HepG2 (cell line): Measurements from ENCODE around the gene HSP90AA1. TPM values are rescaled to one million over a fixed set of nuclear protein-coding genes. Genes with fewer than 3 reads are reported as not detected.
A peak's percentile ranks its signal among the peaks of the same experiment; 100 is the strongest.

ENCODE experiments used
- ATAC-seq: fragments of 200-7000 bp; cut with Tn5 transposase; 3 replicates; pipeline ENCODE4 v1.9.1; 2020; ENCODE audit warnings: mild to moderate bottlenecking, moderate library complexity
- BruUV-seq: library from RNA; stranded (reverse); fragments of 400-500 nt; replicated peaks from 2 replicates; lab custom pipeline; 2021; lab: Mats Ljungman, UMichigan
- CTCF ChIA-PET: fragments of 300-600 bp; formaldehyde crosslinking; extraction: SDS; loops from one replicate; lab custom pipeline; 2021; ENCODE audit warnings: low total read pairs, inconsistent platforms, low intra/inter-chr PET ratio; lab: Yijun Ruan, JAX
- POLR2A ChIA-PET: fragments of 350-600 bp; sonication (Branson Sonifier 250); formaldehyde crosslinking; loops from one replicate; lab custom pipeline; 2020; ENCODE audit warnings: antibody characterized with exemption, inconsistent platforms; lab: Yijun Ruan, JAX
- DNase-seq: peaks from one replicate; pipeline ENCODE4 v3.0.0-alpha.2; 2015; ENCODE audit warnings: low spot score
- FAIRE-seq: peaks from 3 replicates; lab custom pipeline; 2011; peaks lifted over from hg19 to GRCh38; lab: Jason Lieb, UNC
- H2AFZ ChIP-seq: one replicate; pipeline ENCODE4 v1.6.1; 2011; ENCODE audit warnings: low read length, inconsistent platforms
- H3K27ac ChIP-seq: fragments of 300-600 bp; 3 replicates; pipeline ENCODE4 v1.8.0; 2011; ENCODE audit warnings: mixed run types, mild to moderate bottlenecking, mixed read lengths, low read length, inconsistent platforms; ENCODE audit not compliant: insufficient read depth; ENCODE audit errors: extremely low read length
- H3K27me3 ChIP-seq, 2 experiments: fragments of 200-600 bp in 1 of 2; 2 replicates in 1 of 2; 3 replicates in 1 of 2; pipeline versions ENCODE4 v1.6.0 to v1.8.0; 2011; ENCODE audit warnings: low read length in 2 of 2, mild to moderate bottlenecking in 2 of 2, moderate library complexity in 2 of 2, inconsistent platforms in 1 of 2; ENCODE audit not compliant: insufficient read depth in 2 of 2, control insufficient read depth in 1 of 2
- H3K36me3 ChIP-seq, 2 experiments: fragments of 200-600 bp in 1 of 2; replicated peaks in 1 of 2; 2 replicates in 1 of 2; 3 replicates in 1 of 2; pipeline versions ENCODE4 v1.5.1 to v1.8.0; 2011; ENCODE audit warnings: low read length in 2 of 2, inconsistent platforms in 1 of 2; ENCODE audit not compliant: insufficient read depth in 2 of 2, control insufficient read depth in 1 of 2
- H3K4me1 ChIP-seq: 2 replicates; pipeline ENCODE4 v1.5.1; 2012; ENCODE audit warnings: low read length, inconsistent platforms; ENCODE audit not compliant: insufficient read depth
- H3K4me2 ChIP-seq: 2 replicates; pipeline ENCODE4 v1.6.0; 2011; ENCODE audit warnings: low read depth, low read length, inconsistent platforms
- H3K4me3 ChIP-seq, 3 experiments: fragments of 200-600 bp in 1 of 3; sonication (generic), shearing (Covaris generic) in 1 of 3; replicated peaks in 1 of 3; 2 replicates each; pipeline ENCODE4 v1.5.1; 2011 to 2016; ENCODE audit warnings: low read length in 3 of 3, inconsistent platforms in 2 of 3, low read depth in 2 of 3, mild to moderate bottlenecking in 2 of 3, control low read depth in 1 of 3, mixed read lengths in 1 of 3; ENCODE audit not compliant: insufficient read depth in 1 of 3
- H3K79me2 ChIP-seq: one replicate; pipeline ENCODE4 v1.6.1; 2011; ENCODE audit warnings: low read length, inconsistent platforms; ENCODE audit not compliant: insufficient read depth
- H3K9ac ChIP-seq: 2 replicates; pipeline ENCODE4 v1.6.0; 2011; ENCODE audit warnings: mild to moderate bottlenecking, low read depth, low read length, inconsistent platforms; ENCODE audit not compliant: insufficient read depth
- H3K9me3 ChIP-seq: 2 replicates; pipeline ENCODE4 v1.5.1; 2012; ENCODE audit warnings: mild to moderate bottlenecking, low read length
- H4K20me1 ChIP-seq: 2 replicates; pipeline ENCODE4 v1.6.0; 2011; ENCODE audit warnings: inconsistent platforms, mild to moderate bottlenecking, low read length, moderate library complexity; ENCODE audit not compliant: insufficient read depth
- MLLT10 ChIP-seq: sonication (generic); formaldehyde crosslinking; IDR thresholded peaks from 2 replicates; pipeline ENCODE4 v1.4.0; 2020; ENCODE audit warnings: missing genetic modification reagents
- MNT ChIP-seq: fragments of 450-650 bp; IDR thresholded peaks from 2 replicates; pipeline ENCODE4 v1.6.1; 2016
- POLR2A ChIP-seq, 2 experiments: IDR thresholded peaks; 2 replicates each; pipeline ENCODE4 v1.6.1; 2011; ENCODE audit warnings: low read depth in 2 of 2, low read length in 2 of 2, mild to moderate bottlenecking in 1 of 2, moderate library complexity in 1 of 2; ENCODE audit not compliant: insufficient read depth in 1 of 2
- SIN3A ChIP-seq: IDR thresholded peaks from 2 replicates; pipeline ENCODE4 v1.6.1; 2011; ENCODE audit warnings: low read depth, mild to moderate bottlenecking, control low read depth, low read length, borderline replicate concordance
- ZKSCAN1 ChIP-seq: fragments of 150-350 bp; IDR thresholded peaks from 2 replicates; pipeline ENCODE4 v1.6.1; 2014; ENCODE audit warnings: low read length
- ZNF512B ChIP-seq: sonication (generic); formaldehyde crosslinking; IDR thresholded peaks from 2 replicates; pipeline ENCODE4 v1.5.1; 2020; ENCODE audit warnings: missing genetic modification reagents, mild to moderate bottlenecking, borderline replicate concordance
- ZNF543 ChIP-seq: sonication (generic); formaldehyde crosslinking; IDR thresholded peaks from 2 replicates; pipeline ENCODE4 v1.4.0; 2020; ENCODE audit warnings: mild to moderate bottlenecking, missing genetic modification reagents
- ZNF672 ChIP-seq: sonication (generic); formaldehyde crosslinking; IDR thresholded peaks from 2 replicates; pipeline ENCODE4 v1.8.1; 2022; ENCODE audit warnings: missing genetic modification reagents
- ZNF687 ChIP-seq: sonication (generic); formaldehyde crosslinking; IDR thresholded peaks from 2 replicates; pipeline ENCODE4 v1.5.1; 2020; ENCODE audit warnings: mild to moderate bottlenecking, missing genetic modification reagents, moderate library complexity
- WGBS: methylation state at CpG from one replicate; pipeline ENCODE4 v1.1.6; 2017; ENCODE audit warnings: low lambda C conversion rate; 5-methylcytosine and 5-hydroxymethylcytosine counted together
- in situ Hi-C: cut with HindIII; loops from 2 replicates; pipeline ENCODE4 v1.10.0; 2017; ENCODE audit warnings: low pct_unique_long_range_greater_than_20kb; ENCODE audit not compliant: extremely low pct_ligation_motif_present
- intact Hi-C: fragments of 100-400 bp; cut with micrococcal nuclease; formaldehyde crosslinking; loops from one replicate; pipeline ENCODE4 v1.10.0; 2022; ENCODE audit not compliant: unreplicated experiment
- polyA plus RNA-seq, 8 experiments: library from polyadenylated mRNA; depleted of rRNA in 3 of 8; stranded (reverse) in 7 of 8; unstranded in 1 of 8; fragments of >200 nt; fragmentation: Illumina TruSeq in 4 of 8; extraction: Trizol in 4 of 8; gene quantifications; 2 replicates each; pipeline versions ENCODE4 v1.2.1 to v1.2.3, GENCODE V29; 2011 to 2016; ENCODE audit warnings: low read depth in 4 of 8, missing spikeins in 1 of 8, mixed read lengths in 1 of 8; ENCODE audit not compliant: insufficient read depth in 1 of 8
- total RNA-seq, 5 experiments: library from RNA; depleted of rRNA; stranded (reverse); fragments of >200 nt; fragmentation: Illumina TruSeq; extraction: Trizol; gene quantifications; 2 replicates each; pipeline ENCODE4 v1.2.3, GENCODE V29; 2016; ENCODE audit warnings: low read depth in 1 of 5

HSP90AA1 gene
- total and polyA plus RNA-seq, 2 of the 13 experiments (the other 11 are each of a cell fraction or from before 2014, with no cell fraction given) = 262 to 636 TPM

- peak; percentile 24; the same call in 1 of the 2 replicates for TF ChIP-seq ZNF687
- TF ChIP-seq ZNF543 (CRISPR knock-in tag) = no peak
- no peak for TF ChIP-seq ZKSCAN1
- no peak for TF ChIP-seq MLLT10 (CRISPR knock-in tag)
- no peak for TF ChIP-seq SIN3A
These were observed 29.2 kb downstream of the HSP90AA1 start (continued) for GRCh38 chr14:102057480-102058114.

- FAIRE-seq (no peak), ATAC-seq (peak; percentile 16), DNase-seq (no peak)
- Histone ChIP-seq H3K4me2 (peak overlapping the region; percentile 72), H3K27ac (no peak overlapping the region), H3K9me3 (no peaks in the 10 kb centered on the region), H3K4me3 (no peak overlapping the region), H3K36me3 (no peaks in the 10 kb centered on the region; a peak in 1 of 5 replicates), H2AFZ (no peak overlapping the region), H3K79me2 (no peaks in the 10 kb centered on the region), H3K4me1 (peaks cover 35% of the 10 kb centered on the region), H3K27me3 (no peaks in the 10 kb centered on the region; a peak in 2 of 5 replicates), H3K9ac (no peak overlapping the region), H4K20me1 (no peaks in the 10 kb centered on the region)
- ChIA-PET POLR2A (no interaction called here), CTCF (no interaction called here)
- BruUV-seq = no TSS peak
- WGBS = 65% methylated on average over 31 of the region's 31 CpGs
- intact Hi-C loops (no loop called here), in situ Hi-C loops (no loop called here)
- TF ChIP-seq POLR2A (IDR thresholded peaks at IDR 0.05; ENCODE audit: insufficient read depth in 1 of 2, low read depth in 2 of 2, low read length in 2 of 2) = no peak
- TF ChIP-seq ZNF672 (CRISPR knock-in tag) = 0 out of 2 replicates have a peak, but pooled peaks have one; percentile 31
- peak; percentile 71; the same call in 1 of the 2 replicates for TF ChIP-seq ZNF512B
- peak; percentile 99 for TF ChIP-seq MNT
These were observed 30.0 kb downstream of the HSP90AA1 start for GRCh38 chr14:102056694-102057442.
